Amniotic epithelial cell (primary cell): ENCODE results near the gene POLD4.

Source experiments
- DNase-seq: peaks from one replicate; pipeline ENCODE4 v3.0.0-alpha.2; 2010; ENCODE audit warnings: low read depth

POLD4 gene

GRCh38 chr11:67302571-67303131, 50.7 kb downstream of the POLD4 start:
- DNase-seq, result peak; percentile 67

GRCh38 chr11:67301951-67302516, 51.3 kb downstream of the POLD4 start:
- peak; percentile 83 for DNase-seq

GRCh38 chr11:67301313-67301921, 51.9 kb downstream of the POLD4 start:
- DNase-seq, result no peak
